ENCODE measurements around the gene FOCAD.

FOCAD gene

GRCh38 chr9:20880271-20880670 lies 196.2 kb downstream of the FOCAD start:
- DNase-seq (ENCODE audit: low read depth): no peak

- no peak for DNase-seq (ENCODE audit: low read depth)
Observed at GRCh38 chr9:20880675-20881074, 196.6 kb downstream of the FOCAD start.

GRCh38 chr9:20884985-20885593 lies 201.0 kb downstream of the FOCAD start:
- DNase-seq (ENCODE audit: low read depth): peak; percentile 31

- no peak for DNase-seq (ENCODE audit: low read depth)
Observed at GRCh38 chr9:20898885-20899554, 215.0 kb downstream of the FOCAD start.

GRCh38 chr9:20903212-20903611 lies 219.2 kb downstream of the FOCAD start:
- DNase-seq (ENCODE audit: low read depth): no peak

GRCh38 chr9:20904995-20905394 lies 220.9 kb downstream of the FOCAD start:
- DNase-seq (ENCODE audit: low read depth): no peak

GRCh38 chr9:20906326-20906725 lies 222.3 kb downstream of the FOCAD start:
- no peak for DNase-seq (ENCODE audit: low read depth)

GRCh38 chr9:20908461-20908860 lies 224.4 kb downstream of the FOCAD start:
- no peak for DNase-seq (ENCODE audit: low read depth)

GRCh38 chr9:20914556-20914955 lies 230.5 kb downstream of the FOCAD start:
- DNase-seq (ENCODE audit: low read depth): no peak

GRCh38 chr9:20921362-20921761 lies 237.3 kb downstream of the FOCAD start:
- DNase-seq (ENCODE audit: low read depth): no peak

GRCh38 chr9:20925256-20926045 lies 241.4 kb downstream of the FOCAD start:
- no peak for DNase-seq (ENCODE audit: low read depth)

GRCh38 chr9:20929276-20929675 lies 245.2 kb downstream of the FOCAD start:
- DNase-seq (ENCODE audit: low read depth): no peak

GRCh38 chr9:20930836-20931235 lies 246.8 kb downstream of the FOCAD start:
- no peak for DNase-seq (ENCODE audit: low read depth)

- no peak for DNase-seq (ENCODE audit: low read depth)
Observed at GRCh38 chr9:20940447-20941173, 256.6 kb downstream of the FOCAD start.

- peak; percentile 11 for DNase-seq (ENCODE audit: low read depth)
Observed at GRCh38 chr9:20941174-20941690, 257.2 kb downstream of the FOCAD start.

GRCh38 chr9:20944507-20944906 lies 260.4 kb downstream of the FOCAD start:
- no peak for DNase-seq (ENCODE audit: low read depth)

GRCh38 chr9:20945269-20945668 lies 261.2 kb downstream of the FOCAD start:
- no peak for DNase-seq (ENCODE audit: low read depth)

- no peak for DNase-seq (ENCODE audit: low read depth)
Observed at GRCh38 chr9:20945856-20946255, 261.8 kb downstream of the FOCAD start.

- no peak for DNase-seq (ENCODE audit: low read depth)
Observed at GRCh38 chr9:20948703-20949102, 264.6 kb downstream of the FOCAD start.

GRCh38 chr9:20950707-20951106 lies 266.6 kb downstream of the FOCAD start:
- no peak for DNase-seq (ENCODE audit: low read depth)

GRCh38 chr9:20962536-20963225 lies 278.6 kb downstream of the FOCAD start:
- no peak for DNase-seq (ENCODE audit: low read depth)

GRCh38 chr9:20972684-20973083 lies 288.6 kb downstream of the FOCAD start:
- DNase-seq (ENCODE audit: low read depth): no peak
